Hepatocyte (in vitro differentiated cells): Measurements from ENCODE around the gene CRK. TPM values are rescaled to one million over a fixed set of nuclear protein-coding genes. Genes with fewer than 3 reads are reported as not detected.

ENCODE experiments used
- DNase-seq: peaks from one replicate; pipeline ENCODE4 v3.0.0-alpha.2; 2016; ENCODE audit warnings: low spot score
- H2AFZ ChIP-seq: fragments of 200-600 bp; sonication (generic); 2 replicates; pipeline ENCODE4 v1.6.0; 2016; ENCODE audit warnings: antibody characterized with exemption, mild to moderate bottlenecking
- H3K27ac ChIP-seq: fragments of 200-600 bp; sonication (generic); 2 replicates; pipeline ENCODE4 v1.5.1; 2016; ENCODE audit warnings: mild to moderate bottlenecking
- H3K27me3 ChIP-seq: fragments of 200-600 bp; sonication (generic); 2 replicates; pipeline ENCODE4 v1.6.1; 2016
- H3K36me3 ChIP-seq: fragments of 200-600 bp; sonication (generic); replicated peaks from 2 replicates; pipeline ENCODE4 v1.5.1; 2016; ENCODE audit warnings: low read depth; ENCODE audit not compliant: insufficient read depth
- H3K4me1 ChIP-seq: fragments of 200-600 bp; sonication (generic); 2 replicates; pipeline ENCODE4 v1.5.1; 2016; ENCODE audit warnings: mild to moderate bottlenecking, moderate library complexity; ENCODE audit not compliant: insufficient read depth
- H3K4me2 ChIP-seq: fragments of 200-600 bp; sonication (generic); 2 replicates; pipeline ENCODE4 v1.6.0; 2016
- H3K4me3 ChIP-seq: fragments of 200-600 bp; sonication (generic); 2 replicates; pipeline ENCODE4 v1.5.1; 2016; ENCODE audit warnings: mild to moderate bottlenecking
- H3K79me2 ChIP-seq: fragments of 200-600 bp; sonication (generic); 2 replicates; pipeline ENCODE4 v1.6.0; 2017; ENCODE audit warnings: mild to moderate bottlenecking
- H3K9me2 ChIP-seq: fragments of 200-600 bp; sonication (generic); replicated peaks from 2 replicates; pipeline ENCODE4 v1.6.0; 2017; ENCODE audit warnings: mild to moderate bottlenecking; ENCODE audit not compliant: insufficient read depth
- H3K9me3 ChIP-seq: fragments of 200-600 bp; sonication (generic); 2 replicates; pipeline ENCODE4 v1.5.1; 2016; ENCODE audit warnings: low read depth, mild to moderate bottlenecking
- H4K20me1 ChIP-seq: fragments of 200-600 bp; sonication (generic); 2 replicates; pipeline ENCODE4 v1.6.0; 2016; ENCODE audit warnings: mild to moderate bottlenecking; ENCODE audit not compliant: insufficient read depth, poor library complexity, severe bottlenecking
- CTCF ChIP-seq: fragments of 200-600 bp; sonication (generic); IDR thresholded peaks from 2 replicates; pipeline ENCODE4 v1.5.1; 2016; ENCODE audit warnings: antibody characterized with exemption, mild to moderate bottlenecking; ENCODE audit not compliant: poor library complexity
- EZH2 ChIP-seq: fragments of 200-600 bp; sonication (generic); IDR thresholded peaks from 2 replicates; pipeline ENCODE4 v1.6.1; 2016; ENCODE audit warnings: antibody characterized with exemption, mild to moderate bottlenecking, borderline replicate concordance
- EZH2phosphoT487 ChIP-seq: fragments of 200-600 bp; sonication (generic); IDR thresholded peaks from one replicate; pipeline ENCODE4 v1.6.1; 2018; ENCODE audit warnings: antibody characterized with exemption, mild to moderate bottlenecking, low read depth, moderate library complexity; ENCODE audit not compliant: unreplicated experiment, severe bottlenecking
- WGBS: methylation state at CpG from one replicate; pipeline ENCODE4 v1.1.6; 2016; ENCODE audit warnings: low lambda C conversion rate; ENCODE audit errors: missing lambda C conversion rate; 5-methylcytosine and 5-hydroxymethylcytosine counted together
- polyA plus RNA-seq: library from polyadenylated mRNA; unstranded; fragments of >200 nt; fragmentation: Nextera tagmentation; extraction: Ambion mirVana; gene quantifications from 2 replicates; pipeline ENCODE4 v1.2.1, GENCODE V29; 2016
- total RNA-seq: library from RNA; depleted of rRNA; stranded (reverse); fragments of >200 nt; gene quantifications from 2 replicates; pipeline ENCODE4 v1.2.3, GENCODE V29; 2014

CRK gene
- total and polyA plus RNA-seq, 2 experiments from 2014 or later: 66.5 to 72.1 TPM

GRCh38 chr17:1372618-1373017 is 83.4 kb downstream of the CRK start:
- Histone ChIP-seq H3K4me1 (peaks cover 38% of the 10 kb centered on the region), H3K27ac (no peak overlapping the region), H3K4me3 (no peak overlapping the region), H4K20me1 (peaks cover 100% of the 10 kb centered on the region), H3K27me3 (no peaks in the 10 kb centered on the region), H2AFZ (no peak overlapping the region), H3K9me3 (no peaks in the 10 kb centered on the region), H3K79me2 (peaks cover 100% of the 10 kb centered on the region), H3K36me3 (no peaks in the 10 kb centered on the region), H3K9me2 (no peaks in the 10 kb centered on the region), H3K4me2 (no peak overlapping the region)
- no peak for TF ChIP-seq CTCF
- 96% methylated on average over 7 of the region's 7 CpGs for WGBS
- no peak for DNase-seq

GRCh38 chr17:1371893-1372590 is 84.0 kb downstream of the CRK start:
- Histone ChIP-seq H3K27me3 (no peaks in the 10 kb centered on the region), H3K9me3 (no peaks in the 10 kb centered on the region), H3K36me3 (no peaks in the 10 kb centered on the region), H3K79me2 (peaks cover 100% of the 10 kb centered on the region), H2AFZ (no peak overlapping the region), H4K20me1 (peaks cover 100% of the 10 kb centered on the region), H3K4me3 (no peak overlapping the region), H3K9me2 (no peaks in the 10 kb centered on the region), H3K4me2 (no peak overlapping the region), H3K4me1 (peaks cover 38% of the 10 kb centered on the region), H3K27ac (no peak overlapping the region)
- TF ChIP-seq EZH2phosphoT487 (no peak), CTCF (no peak), EZH2 (no peak)
- DNase-seq: no peak
- WGBS: 92% methylated on average over 17 of the region's 17 CpGs

Other genes with a start within 250 kb of the CRK start
- gene BHLHA9, start 185.8 kb downstream of the CRK start, total RNA-seq: not detected in 2 replicates
- gene BHLHA9, start 185.8 kb downstream of the CRK start, polyA plus RNA-seq: not detected in 2 replicates
- gene TRARG1, start 176.6 kb downstream of the CRK start, total RNA-seq: 0.08 TPM in 1 of 2 replicates, not detected in the other
- not detected in 2 replicates for gene TRARG1, start 176.6 kb downstream of the CRK start, polyA plus RNA-seq
- gene YWHAE, start 56.0 kb downstream of the CRK start, total RNA-seq: 566 and 611 TPM in 2 replicates
- gene YWHAE, start 56.0 kb downstream of the CRK start, polyA plus RNA-seq: 339 and 374 TPM in 2 replicates
- gene MYO1C, start 36.5 kb upstream of the CRK start, total RNA-seq: 74.4 and 76.8 TPM in 2 replicates
- 85.3 and 92.3 TPM in 2 replicates for gene MYO1C, start 36.5 kb upstream of the CRK start, polyA plus RNA-seq
- 34.7 and 48.4 TPM in 2 replicates for gene INPP5K, start 60.4 kb upstream of the CRK start, total RNA-seq
- gene INPP5K, start 60.4 kb upstream of the CRK start, polyA plus RNA-seq: 33.5 and 40.4 TPM in 2 replicates
- gene PITPNA, start 106.6 kb upstream of the CRK start, total RNA-seq: 25.4 and 26.8 TPM in 2 replicates
- gene PITPNA, start 106.6 kb upstream of the CRK start, polyA plus RNA-seq: 55.0 and 58.0 TPM in 2 replicates
- gene SLC43A2, start 172.6 kb upstream of the CRK start, total RNA-seq: 6.0 and 6.1 TPM in 2 replicates
- gene SLC43A2, start 172.6 kb upstream of the CRK start, polyA plus RNA-seq: 9.8 and 10.2 TPM in 2 replicates
- 0.93 and 1.2 TPM in 2 replicates for gene SCARF1, start 189.5 kb upstream of the CRK start, total RNA-seq
- gene SCARF1, start 189.5 kb upstream of the CRK start, polyA plus RNA-seq: 1.0 and 2.0 TPM in 2 replicates
- 10.3 and 13.7 TPM in 2 replicates for gene RILP, start 193.6 kb upstream of the CRK start, total RNA-seq
- 9.9 and 11.1 TPM in 2 replicates for gene RILP, start 193.6 kb upstream of the CRK start, polyA plus RNA-seq
- 100 and 107 TPM in 2 replicates for gene PRPF8, start 228.6 kb upstream of the CRK start, total RNA-seq
- 119 and 125 TPM in 2 replicates for gene PRPF8, start 228.6 kb upstream of the CRK start, polyA plus RNA-seq